ENCODE results near the gene UTP4.

DNA sequence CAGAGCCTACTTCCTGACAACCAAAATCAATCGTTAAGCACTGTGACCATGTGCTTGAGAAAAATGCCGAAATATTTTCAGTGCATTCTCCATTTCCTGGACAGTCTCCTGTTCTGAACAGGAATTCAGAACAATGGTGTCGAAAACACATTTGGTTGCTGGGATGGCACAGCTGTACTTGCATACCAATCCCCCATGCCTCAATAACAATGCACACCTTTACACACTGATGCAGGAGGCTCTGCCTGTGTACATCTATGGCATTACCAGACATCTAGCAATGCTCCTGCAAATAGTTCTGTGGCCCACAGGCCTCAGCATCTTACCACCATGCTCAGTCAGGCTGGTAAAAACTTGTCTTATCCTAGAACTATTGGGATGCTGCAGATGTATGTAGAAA, 6.2 kb upstream of the UTP4 start:
- TF ChIP-seq, protein P1, sequence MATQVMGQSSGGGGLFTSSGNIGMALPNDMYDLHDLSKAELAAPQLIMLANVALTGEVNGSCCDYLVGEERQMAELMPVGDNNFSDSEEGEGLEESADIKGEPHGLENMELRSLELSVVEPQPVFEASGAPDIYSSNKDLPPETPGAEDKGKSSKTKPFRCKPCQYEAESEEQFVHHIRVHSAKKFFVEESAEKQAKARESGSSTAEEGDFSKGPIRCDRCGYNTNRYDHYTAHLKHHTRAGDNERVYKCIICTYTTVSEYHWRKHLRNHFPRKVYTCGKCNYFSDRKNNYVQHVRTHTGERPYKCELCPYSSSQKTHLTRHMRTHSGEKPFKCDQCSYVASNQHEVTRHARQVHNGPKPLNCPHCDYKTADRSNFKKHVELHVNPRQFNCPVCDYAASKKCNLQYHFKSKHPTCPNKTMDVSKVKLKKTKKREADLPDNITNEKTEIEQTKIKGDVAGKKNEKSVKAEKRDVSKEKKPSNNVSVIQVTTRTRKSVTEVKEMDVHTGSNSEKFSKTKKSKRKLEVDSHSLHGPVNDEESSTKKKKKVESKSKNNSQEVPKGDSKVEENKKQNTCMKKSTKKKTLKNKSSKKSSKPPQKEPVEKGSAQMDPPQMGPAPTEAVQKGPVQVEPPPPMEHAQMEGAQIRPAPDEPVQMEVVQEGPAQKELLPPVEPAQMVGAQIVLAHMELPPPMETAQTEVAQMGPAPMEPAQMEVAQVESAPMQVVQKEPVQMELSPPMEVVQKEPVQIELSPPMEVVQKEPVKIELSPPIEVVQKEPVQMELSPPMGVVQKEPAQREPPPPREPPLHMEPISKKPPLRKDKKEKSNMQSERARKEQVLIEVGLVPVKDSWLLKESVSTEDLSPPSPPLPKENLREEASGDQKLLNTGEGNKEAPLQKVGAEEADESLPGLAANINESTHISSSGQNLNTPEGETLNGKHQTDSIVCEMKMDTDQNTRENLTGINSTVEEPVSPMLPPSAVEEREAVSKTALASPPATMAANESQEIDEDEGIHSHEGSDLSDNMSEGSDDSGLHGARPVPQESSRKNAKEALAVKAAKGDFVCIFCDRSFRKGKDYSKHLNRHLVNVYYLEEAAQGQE (IDR thresholded peaks at IDR 0.05; ENCODE audit: low read depth) = no peak
- TF ChIP-seq CTCF (IDR thresholded peaks at IDR 0.05 in 2 of 3, conservative IDR thresholded peaks at IDR 0.05 in 1 of 3; ENCODE audit: borderline replicate concordance in 1 of 3, insufficient read depth in 1 of 3, low read depth in 2 of 3, low read length in 2 of 3) = no peak
- TF ChIP-seq, protein P2, sequence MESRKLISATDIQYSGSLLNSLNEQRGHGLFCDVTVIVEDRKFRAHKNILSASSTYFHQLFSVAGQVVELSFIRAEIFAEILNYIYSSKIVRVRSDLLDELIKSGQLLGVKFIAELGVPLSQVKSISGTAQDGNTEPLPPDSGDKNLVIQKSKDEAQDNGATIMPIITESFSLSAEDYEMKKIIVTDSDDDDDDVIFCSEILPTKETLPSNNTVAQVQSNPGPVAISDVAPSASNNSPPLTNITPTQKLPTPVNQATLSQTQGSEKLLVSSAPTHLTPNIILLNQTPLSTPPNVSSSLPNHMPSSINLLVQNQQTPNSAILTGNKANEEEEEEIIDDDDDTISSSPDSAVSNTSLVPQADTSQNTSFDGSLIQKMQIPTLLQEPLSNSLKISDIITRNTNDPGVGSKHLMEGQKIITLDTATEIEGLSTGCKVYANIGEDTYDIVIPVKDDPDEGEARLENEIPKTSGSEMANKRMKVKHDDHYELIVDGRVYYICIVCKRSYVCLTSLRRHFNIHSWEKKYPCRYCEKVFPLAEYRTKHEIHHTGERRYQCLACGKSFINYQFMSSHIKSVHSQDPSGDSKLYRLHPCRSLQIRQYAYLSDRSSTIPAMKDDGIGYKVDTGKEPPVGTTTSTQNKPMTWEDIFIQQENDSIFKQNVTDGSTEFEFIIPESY (IDR thresholded peaks at IDR 0.05; ENCODE audit: extremely low read depth, insufficient replicate concordance, low read length) = no peak
- TF ChIP-seq ZFX (IDR thresholded peaks at IDR 0.05) = no peak
- no peak for TF ChIP-seq POLR2AphosphoS5 (IDR thresholded peaks at IDR 0.05; ENCODE audit: low read depth, low read length)
- TF ChIP-seq EZH2 (IDR thresholded peaks at IDR 0.05) = no peak
- no peak for TF ChIP-seq POLR2A (IDR thresholded peaks at IDR 0.05; ENCODE audit: borderline replicate concordance, extremely low read depth, insufficient read depth, insufficient read length)
- TF ChIP-seq, protein P3, sequence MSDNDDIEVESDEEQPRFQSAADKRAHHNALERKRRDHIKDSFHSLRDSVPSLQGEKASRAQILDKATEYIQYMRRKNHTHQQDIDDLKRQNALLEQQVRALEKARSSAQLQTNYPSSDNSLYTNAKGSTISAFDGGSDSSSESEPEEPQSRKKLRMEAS (IDR thresholded peaks at IDR 0.05) = no peak
- TF ChIP-seq SRF (IDR thresholded peaks at IDR 0.05; ENCODE audit: low read depth) = no peak
- no peak for TF ChIP-seq SP1 (IDR thresholded peaks at IDR 0.05; ENCODE audit: low read depth)
- TF ChIP-seq YY1 (IDR thresholded peaks at IDR 0.05; ENCODE audit: extremely low read depth, insufficient replicate concordance, low read depth, low read length) = no peak
- TF ChIP-seq CEBPB (IDR thresholded peaks at IDR 0.05; ENCODE audit: low read depth) = no peak
- TF ChIP-seq JUND (IDR thresholded peaks at IDR 0.05) = no peak
- TF ChIP-seq RAD21 (IDR thresholded peaks at IDR 0.05; ENCODE audit: low read depth) = no peak

Measured in HCT116 (cell line).